Epithelial cell of esophagus (primary cell): ENCODE results near the gene IL17RC.

ENCODE experiments used
- DNase-seq: peaks from one replicate; pipeline ENCODE4 v3.0.0; 2010; ENCODE audit warnings: low read depth
- H3K4me3 ChIP-seq: 2 replicates; pipeline ENCODE4 v1.5.1; 2011; ENCODE audit warnings: mild to moderate bottlenecking, low read length, control low read depth
- CTCF ChIP-seq: IDR thresholded peaks from 2 replicates; pipeline ENCODE4 v1.5.1; 2011; ENCODE audit warnings: low read depth, mild to moderate bottlenecking, low read length, control low read depth, inconsistent platforms; ENCODE audit not compliant: insufficient read depth; ENCODE audit errors: missing control alignments

The IL17RC gene

GRCh38 chr3:9947025-9947995 lies 30.4 kb downstream of the IL17RC start:
- TF ChIP-seq CTCF = peak; percentile 40
- H3K4me3 ChIP-seq = peak overlapping the region; percentile 75
- peak; percentile 86 for DNase-seq

DNA sequence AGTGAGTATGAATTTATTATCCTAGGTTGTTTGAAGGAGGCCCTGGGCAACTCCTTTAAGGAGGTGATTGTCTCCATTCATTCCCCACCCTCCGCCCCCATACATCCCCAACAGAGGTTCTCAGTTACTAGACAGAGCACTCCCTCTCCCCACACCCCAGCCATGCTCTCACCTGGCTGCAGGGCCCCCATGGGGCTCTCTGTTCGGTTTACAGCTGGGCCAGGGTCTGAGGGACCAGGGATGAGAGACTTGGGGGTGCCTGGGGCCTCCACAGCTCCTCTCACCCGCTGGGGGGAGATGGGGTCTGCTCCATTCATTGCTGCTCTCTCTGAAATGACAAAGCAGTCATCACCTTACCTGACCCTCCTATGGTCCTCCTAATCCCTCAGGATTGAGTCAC lies 31.7 kb downstream of the IL17RC start:
- no peak for DNase-seq
- H3K4me3 ChIP-seq = no peak overlapping the region
- TF ChIP-seq CTCF = no peak

DNA sequence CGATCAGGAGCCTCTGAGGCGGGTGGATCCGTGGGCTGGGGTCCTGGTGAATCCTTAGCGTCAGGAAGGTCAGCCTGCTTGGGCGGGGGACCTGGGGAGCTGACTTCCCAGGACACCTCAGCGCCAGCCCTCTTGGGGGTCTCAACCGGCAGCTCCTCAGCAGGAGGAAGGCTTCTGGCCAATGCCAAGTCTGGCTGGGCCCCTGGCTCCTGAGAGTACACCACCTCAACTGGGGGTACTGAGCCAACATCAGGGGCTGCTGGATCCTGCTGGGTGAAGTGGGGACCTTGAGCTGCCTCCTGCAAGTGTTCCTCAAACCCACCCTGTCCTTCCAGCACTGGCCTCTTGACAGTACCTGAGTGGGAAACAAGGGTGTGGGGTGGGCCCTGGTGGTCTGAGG lies 32.2 kb downstream of the IL17RC start:
- TF ChIP-seq CTCF = no peak
- no peak for DNase-seq
- H3K4me3 ChIP-seq = no peak overlapping the region

GRCh38 chr3:9949626-9950025 lies 32.7 kb downstream of the IL17RC start:
- no peak for TF ChIP-seq CTCF
- no peak for DNase-seq
- no peak overlapping the region for H3K4me3 ChIP-seq

- DNase-seq = no peak
- H3K4me3 ChIP-seq = no peak overlapping the region
- no peak for TF ChIP-seq CTCF
These were observed 34.2 kb downstream of the IL17RC start for GRCh38 chr3:9951126-9951525.

DNA sequence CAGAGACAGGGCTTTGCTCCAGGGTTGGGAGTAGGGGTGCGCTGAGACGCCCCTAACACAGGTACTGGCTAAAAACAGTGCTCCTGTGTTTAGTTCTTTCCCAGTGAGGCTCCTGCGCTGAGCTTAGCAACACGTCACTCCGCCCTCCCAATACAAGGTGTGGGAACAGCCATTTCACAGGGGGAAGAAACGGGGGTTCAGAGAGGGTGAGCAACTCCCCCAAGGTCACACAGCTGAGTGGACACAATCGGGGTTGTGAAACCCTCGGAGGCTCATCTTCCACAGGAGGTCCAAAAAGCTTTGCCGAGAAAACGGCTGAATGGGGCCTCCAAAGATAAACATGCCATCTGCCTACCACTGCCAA lies 34.7 kb downstream of the IL17RC start:
- H3K4me3 ChIP-seq = peak overlapping the region; percentile 42
- no peak for TF ChIP-seq CTCF
- DNase-seq = no peak
